Aorta (tissue), 5 donors: ENCODE results near the gene ECSCR. TPM values are rescaled to one million over a fixed set of nuclear protein-coding genes. Genes with fewer than 3 reads are reported as not detected.
A peak's percentile ranks its signal among the peaks of the same experiment; 100 is the strongest.
"Not testable (repeated sequence)": the region's sequence is repeated elsewhere in the genome, so short reads cannot be mapped to it uniquely, and the experiment has no call there.

Experiments used
- ATAC-seq: fragments of 200-7000 bp; cut with Tn5 transposase; one replicate; pipeline ENCODE4 v1.9.1; 2022; ENCODE audit warnings: moderate library complexity; ENCODE audit not compliant: low FRiP score
- DNase-seq, 2 donors: peaks; one replicate each; pipeline ENCODE4 v3.0.0-alpha.2; 2020
- H3K27ac ChIP-seq, 2 donors: one replicate each; pipeline ENCODE4 v1.5.1; 2013; ENCODE audit warnings: low read length in 2 of 2, mild to moderate bottlenecking in 2 of 2, moderate library complexity in 2 of 2, control low read depth in 1 of 2, inconsistent platforms in 1 of 2, low read depth in 1 of 2
- H3K27me3 ChIP-seq, 2 donors: one replicate each; pipeline ENCODE4 v1.6.1; 2013; ENCODE audit warnings: control low read depth in 1 of 2, low read length in 1 of 2, mild to moderate bottlenecking in 1 of 2, moderate library complexity in 1 of 2; ENCODE audit not compliant: insufficient read depth in 2 of 2, control insufficient read depth in 1 of 2
- H3K36me3 ChIP-seq, 2 donors: one replicate each; pipeline ENCODE4 v1.6.1; 2013; ENCODE audit warnings: control low read depth in 1 of 2, low read length in 1 of 2, mild to moderate bottlenecking in 1 of 2; ENCODE audit not compliant: insufficient read depth in 2 of 2, control insufficient read depth in 1 of 2
- H3K4me1 ChIP-seq, 2 donors: one replicate each; pipeline ENCODE4 v1.6.1; 2013; ENCODE audit warnings: low read length in 2 of 2, control low read depth in 1 of 2, mild to moderate bottlenecking in 1 of 2, moderate library complexity in 1 of 2; ENCODE audit not compliant: insufficient read depth in 2 of 2, control insufficient read depth in 1 of 2
- H3K4me3 ChIP-seq, 2 donors: one replicate each; pipeline ENCODE4 v1.5.1; 2013; ENCODE audit warnings: low read length in 2 of 2, control low read depth in 1 of 2, mild to moderate bottlenecking in 1 of 2
- H3K9me3 ChIP-seq: one replicate; pipeline ENCODE4 v1.6.1; 2013; ENCODE audit warnings: mild to moderate bottlenecking, low read length; ENCODE audit not compliant: control insufficient read depth
- WGBS, 2 donors: extraction: QIAGEN DNeasy Blood & Tissue Kit; methylation state at CpG; one replicate each; pipeline ENCODE4 v1.1.7; 2013; 5-methylcytosine and 5-hydroxymethylcytosine counted together
- intact Hi-C, 2 donors: fragments of 100-400 bp; cut with DNase I; formaldehyde crosslinking; loops; one replicate each; pipeline versions ENCODE4 v1.14.2 to v1.15.0; 2022
- polyA plus RNA-seq, 2 donors: library from polyadenylated mRNA; stranded (reverse); fragments of 200-250 nt; gene quantifications; one replicate each; pipeline ENCODE4 v1.2.3, GENCODE V29; 2013
- total RNA-seq, 2 donors: library from RNA; stranded (reverse); fragmentation: NEBNext Ultra II Directional; extraction: Animal tissue kit (Norgen Biotek cat#: 25700); gene quantifications; one replicate each; pipeline ENCODE4 v1.2.1, GENCODE V29; 2021
- donor health status: healthy with polysubstance abuse.
- donor health status: Bipolar disorder and iron deficiency.
- donor health status: DM: no; HTN: no; CAD: no.
- donor health status: DM: no; HTN: no; CAD: no.
- donor health status: DM: yes; HTN: yes; CAD: no.

The ECSCR gene
- total and polyA plus RNA-seq, 4 donors, result 6.1 to 51.3 (median 22.4) TPM

DNA sequence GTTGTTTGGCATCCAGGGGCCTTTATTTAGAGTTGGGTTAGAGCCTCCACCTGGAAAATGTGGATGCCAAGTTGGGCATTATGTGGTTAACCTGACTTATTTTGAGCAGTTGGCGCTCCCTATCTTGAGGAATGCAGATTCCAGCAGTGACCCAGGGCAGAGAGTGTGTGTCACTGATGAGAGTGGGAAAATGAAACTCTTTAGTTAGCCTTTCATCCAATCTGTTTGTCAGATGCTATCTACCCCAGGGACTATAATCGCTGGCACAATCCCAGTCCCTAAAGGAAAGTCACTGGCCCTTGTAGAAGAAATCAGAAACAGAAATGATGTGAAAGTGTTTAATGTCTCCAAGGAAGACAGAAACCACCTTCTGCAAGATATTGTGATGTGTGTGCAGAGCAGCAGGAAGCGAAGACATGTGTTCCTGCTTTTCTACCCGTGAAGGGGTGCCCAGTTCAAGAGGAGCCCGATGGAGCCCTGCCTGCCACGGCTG lies 30.2 kb upstream of the ECSCR start:
- no peak for ATAC-seq
- no peak overlapping the region for H3K27ac ChIP-seq
- no peaks in the 10 kb centered on the region for H3K27me3 ChIP-seq
- H3K9me3 ChIP-seq, result no peaks in the 10 kb centered on the region
- DNase-seq, result no peak
- intact Hi-C loops, result no loop called here
- H3K36me3 ChIP-seq, result no peaks in the 10 kb centered on the region
- no peak overlapping the region for H3K4me3 ChIP-seq
- H3K4me1 ChIP-seq, result no peaks in the 10 kb centered on the region
- WGBS, 2 donors, result 19 to 25% methylated on average over 6 of the region's 6 CpGs

DNA sequence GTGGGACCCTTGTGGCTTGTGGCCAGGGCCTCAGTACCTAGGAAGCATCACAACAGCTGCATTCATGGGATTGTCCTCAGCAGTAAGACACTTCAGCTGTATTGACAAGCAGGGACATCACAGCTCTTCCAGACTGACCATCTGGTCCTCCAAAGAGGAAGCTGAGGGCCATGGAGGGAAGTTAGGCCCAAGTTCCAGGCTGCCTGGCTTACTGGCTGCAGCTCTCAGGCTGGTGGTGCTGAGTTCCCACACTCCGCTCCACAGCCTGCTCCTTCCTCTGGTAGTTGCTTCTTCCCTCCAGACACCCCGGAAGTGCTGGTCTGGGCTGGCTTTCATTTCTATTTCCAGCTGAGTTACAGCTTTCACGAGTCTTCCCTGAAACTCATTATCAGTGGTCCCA lies 25.7 kb upstream of the ECSCR start:
- no peaks in the 10 kb centered on the region for H3K4me1 ChIP-seq
- intact Hi-C loops, result no loop called here
- DNase-seq (peak in 1 of 2 donors; percentile 86), ATAC-seq (peak; percentile 63)
- no peak overlapping the region for H3K4me3 ChIP-seq
- no peak overlapping the region for H3K27ac ChIP-seq
- no peaks in the 10 kb centered on the region for H3K27me3 ChIP-seq
- WGBS, 2 donors, result 70 to 76% methylated on average over 3 of the region's 3 CpGs
- no peaks in the 10 kb centered on the region for H3K36me3 ChIP-seq
- H3K9me3 ChIP-seq, result no peaks in the 10 kb centered on the region

DNA sequence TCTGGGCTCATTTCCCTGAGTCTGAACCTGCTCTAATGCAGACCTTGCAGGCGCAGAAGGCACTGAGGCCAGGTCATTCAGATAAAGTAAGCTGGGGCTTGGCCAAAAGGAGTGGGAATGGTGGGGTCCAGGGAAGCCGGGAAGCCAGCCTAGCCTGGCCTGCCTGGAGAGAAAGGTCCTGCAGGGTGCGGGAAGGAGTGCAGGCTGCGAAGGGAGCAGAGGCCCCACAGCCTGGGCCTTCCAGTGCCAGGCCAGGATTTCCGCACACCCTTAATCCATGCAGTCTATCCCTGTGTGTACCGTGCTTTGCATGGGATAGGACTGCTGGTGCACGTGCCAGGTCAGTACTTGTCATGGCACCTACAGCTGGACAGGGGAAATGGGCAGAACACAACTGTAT lies 23.7 kb upstream of the ECSCR start:
- H3K27ac ChIP-seq, result no peak overlapping the region
- H3K4me3 ChIP-seq, result no peak overlapping the region
- WGBS, 2 donors, result 88 to 91% methylated on average over 7 of the region's 7 CpGs
- no peaks in the 10 kb centered on the region for H3K9me3 ChIP-seq
- no peak for ATAC-seq
- no peaks in the 10 kb centered on the region for H3K4me1 ChIP-seq
- DNase-seq, result no peak
- intact Hi-C loops, result no loop called here
- no peaks in the 10 kb centered on the region for H3K27me3 ChIP-seq
- H3K36me3 ChIP-seq, result no peaks in the 10 kb centered on the region

DNA sequence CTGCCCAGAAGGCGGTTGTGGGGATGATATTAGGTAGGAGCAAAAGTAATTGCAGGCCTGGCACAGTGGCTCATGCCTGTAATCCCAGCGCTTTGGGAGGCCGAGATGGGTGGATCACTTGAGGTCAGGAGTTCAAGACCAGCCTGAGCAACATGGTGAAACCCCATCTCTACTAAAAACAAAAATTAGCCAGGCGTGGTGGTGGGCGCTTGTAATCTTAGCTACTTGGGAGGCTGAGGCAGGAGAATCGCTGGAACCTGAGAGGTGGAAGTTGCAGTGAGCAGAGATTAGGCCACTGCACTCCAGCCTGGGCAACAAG lies 20.3 kb upstream of the ECSCR start:
- H3K27me3 ChIP-seq, H3K4me1 ChIP-seq, ATAC-seq, H3K4me3 ChIP-seq, DNase-seq, H3K9me3 ChIP-seq, H3K36me3 ChIP-seq: not testable (repeated sequence)
- intact Hi-C loops, result loop anchor here in 1 of 2 donors (5.0 kb wide), 1 partner anchor 46 kb away; the partner anchor contains the start of gene DNAJC18
- H3K27ac ChIP-seq, result peak overlapping the region in 1 of 2 donors; percentile 96
- 53 to 62% methylated on average over 6 of the region's 6 CpGs for WGBS, 2 donors

DNA sequence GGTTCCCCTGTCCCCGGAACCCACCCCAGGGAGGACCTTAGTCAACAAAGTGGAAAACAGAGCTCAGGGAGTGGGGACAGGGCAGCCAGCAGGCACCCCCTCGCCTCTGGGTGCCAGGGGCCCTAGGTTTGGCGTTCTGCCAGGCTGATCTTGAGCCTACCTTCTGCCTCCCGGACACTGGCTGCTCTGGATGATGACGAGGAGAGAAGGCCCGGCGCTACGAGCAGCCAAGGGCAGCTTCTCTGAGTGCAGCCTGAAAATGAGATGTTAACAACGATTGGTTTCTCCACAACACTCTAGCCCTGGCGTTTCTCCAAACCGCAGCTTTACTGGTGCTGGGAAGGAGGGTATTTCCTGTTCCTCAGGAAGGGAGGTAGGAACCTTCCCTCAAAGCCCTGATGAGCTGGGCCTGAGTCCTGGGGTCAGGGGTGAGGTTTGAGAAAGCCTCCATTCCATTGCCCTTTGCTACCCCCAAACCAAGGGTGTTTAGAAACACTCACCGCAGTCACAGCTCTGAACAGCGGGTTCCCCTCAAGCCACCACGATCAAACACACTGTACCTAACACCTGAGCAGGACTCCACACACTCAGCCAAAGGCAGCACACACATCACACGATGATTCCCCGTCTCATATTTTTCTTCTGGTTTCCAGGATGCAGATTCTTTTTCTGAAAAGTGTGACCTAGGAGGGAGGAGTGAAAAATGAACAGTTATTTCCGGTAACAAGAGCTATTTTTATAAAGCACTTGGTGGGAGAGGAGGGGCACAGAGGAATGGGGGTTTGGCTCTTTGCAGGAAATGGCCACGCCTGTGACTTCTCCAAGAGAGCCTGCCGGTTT lies 19.7 kb upstream of the ECSCR start, which contains the start of gene STING1:
STING1 (minus strand) TSS at position 709 of the 840 bp plus-strand sequence. CDS start 1,054 bp downstream, outside the sequence.
- Histone ChIP-seq H3K4me1 (no peaks in the 10 kb centered on the region), H3K27ac (peak within 1 kb of the TSS; percentile 96), H3K9me3 (no peaks in the 10 kb centered on the region), H3K4me3 (peak within 1 kb of the TSS; percentile 34 to 60), H3K27me3 (no peaks in the 10 kb centered on the region), H3K36me3 (peaks cover 0 to 5% of the 10 kb centered on the region in 2 donors)
- ATAC-seq (peak; percentile 75), DNase-seq (peak; percentile 91 to 95)
- 0 to 1% methylated on average over 19 of the region's 19 CpGs for WGBS, 2 donors
- intact Hi-C loops, result loop anchor here in 1 of 2 donors (5.0 kb wide), 1 partner anchor 45 kb away; the partner anchor contains the start of gene DNAJC18

DNA sequence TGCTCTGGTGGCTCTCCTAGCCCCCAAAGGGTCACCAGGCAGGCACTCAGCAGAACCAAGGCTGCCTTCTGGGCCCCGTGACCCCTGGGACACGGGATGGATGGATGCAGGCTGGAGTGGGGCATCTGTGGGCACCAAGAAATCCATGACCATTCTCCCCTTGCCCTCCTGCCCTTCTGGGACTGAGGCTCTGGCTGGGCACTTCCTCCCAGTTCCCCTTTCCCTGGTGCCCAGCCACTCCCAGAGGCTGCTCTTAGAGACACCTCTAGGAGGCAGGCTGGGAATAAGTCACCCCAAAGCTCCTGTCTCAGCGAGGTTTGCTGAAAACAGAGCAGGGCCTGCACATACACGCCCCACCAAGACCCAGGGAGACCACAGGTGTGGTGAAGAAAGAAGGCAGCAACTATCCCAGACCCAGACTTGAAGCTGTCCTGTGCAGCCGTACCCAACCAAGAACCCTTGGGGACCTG lies 19.1 kb upstream of the ECSCR start:
- Histone ChIP-seq H3K9me3 (no peaks in the 10 kb centered on the region), H3K27ac (peak overlapping the region; percentile 96), H3K4me3 (peak overlapping the region; percentile 34 to 60), H3K4me1 (no peaks in the 10 kb centered on the region), H3K27me3 (no peaks in the 10 kb centered on the region), H3K36me3 (peaks cover 0 to 5% of the 10 kb centered on the region in 2 donors)
- WGBS, 2 donors, result 10 to 12% methylated on average over 5 of the region's 5 CpGs
- intact Hi-C loops, result loop anchor here in 1 of 2 donors (2.0 to 5.0 kb wide), 2 partner anchors 31 to 44 kb away; partner anchors contain the start of gene DNAJC18
- ATAC-seq (peak; percentile 74), DNase-seq (peak in 1 of 2 donors; percentile 70)

DNA sequence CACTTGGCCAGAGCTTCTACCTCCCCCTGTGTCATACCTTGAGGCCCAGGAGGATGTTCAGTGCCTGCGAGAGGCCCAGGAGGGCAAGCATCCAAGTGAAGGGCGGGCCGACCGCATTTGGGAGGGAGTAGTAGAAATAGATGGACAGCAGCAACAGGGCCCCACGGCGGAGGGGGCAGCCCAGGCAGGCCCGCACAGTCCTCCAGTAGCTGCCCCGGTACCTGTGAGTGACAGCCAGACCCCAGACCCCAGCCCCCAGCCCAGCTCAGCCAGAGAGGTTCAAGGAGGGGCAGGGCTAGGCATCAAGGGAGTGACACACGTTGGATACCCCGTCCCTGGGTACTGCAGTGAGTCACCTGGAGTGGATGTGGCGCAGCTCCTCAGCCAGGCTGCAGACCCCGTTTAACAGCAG lies 18.6 kb upstream of the ECSCR start:
- Histone ChIP-seq H3K27me3 (no peaks in the 10 kb centered on the region), H3K9me3 (no peaks in the 10 kb centered on the region), H3K4me1 (no peaks in the 10 kb centered on the region), H3K4me3 (peak overlapping the region in 1 of 2 donors; percentile 34), H3K36me3 (peaks cover 0 to 5% of the 10 kb centered on the region in 2 donors), H3K27ac (peak overlapping the region; percentile 96)
- intact Hi-C loops, result loop anchor here in 1 of 2 donors (2.0 to 5.0 kb wide), 2 partner anchors 32 to 44 kb away; partner anchors contain the start of gene DNAJC18
- DNase-seq (peak; percentile 72 to 88), ATAC-seq (peak; percentile 48)
- WGBS, 2 donors, result 10% methylated on average over 12 of the region's 12 CpGs

DNA sequence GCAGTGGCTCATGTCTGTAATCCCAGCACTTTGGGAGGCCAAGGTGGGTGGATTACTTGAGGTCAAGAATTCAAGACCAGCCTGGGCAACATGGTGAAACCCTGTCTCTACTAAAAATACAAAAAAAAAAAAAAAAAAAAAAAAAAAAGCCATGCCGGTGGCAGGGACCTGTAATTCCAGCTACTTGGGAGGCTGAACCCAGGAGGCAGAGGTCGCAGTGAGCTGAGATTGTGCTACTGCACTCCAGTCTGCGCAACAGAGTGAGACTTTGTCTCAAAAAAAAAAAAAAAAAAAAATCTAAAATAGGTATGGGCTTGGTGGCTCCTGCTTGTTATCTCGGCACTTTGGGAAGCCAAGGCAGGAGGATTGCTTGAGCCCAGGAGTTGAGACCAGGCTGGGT lies 17.2 kb upstream of the ECSCR start:
- not testable (repeated sequence) for H3K27me3 ChIP-seq, H3K4me1 ChIP-seq, H3K4me3 ChIP-seq, DNase-seq, ATAC-seq, H3K36me3 ChIP-seq, H3K9me3 ChIP-seq, H3K27ac ChIP-seq
- 88 to 93% methylated on average over 4 of the region's 4 CpGs for WGBS, 2 donors
- intact Hi-C loops, result loop anchor here (2.0 to 5.0 kb wide), 3 partner anchors 33 to 42 kb away; partner anchors contain the start of gene DNAJC18 (in 1 of the 2)
